Dedifferentiated amniotic fluid mesenchymal stem cell (primary cell): Measurements from ENCODE around the gene FLRT2.
A peak's percentile ranks its signal among the peaks of the same experiment; 100 is the strongest.

Experiments used
- DNase-seq: peaks from one replicate; pipeline ENCODE4 v3.0.0-alpha.2; 2016; ENCODE audit errors: extremely low spot score

FLRT2 gene

GRCh38 chr14:85596562-85596961 is 66.6 kb downstream of the FLRT2 start:
- no peak for DNase-seq

- no peak for DNase-seq
Measured at GRCh38 chr14:85597701-85598100, 67.8 kb downstream of the FLRT2 start.

GRCh38 chr14:85599939-85600338 is 70.0 kb downstream of the FLRT2 start:
- no peak for DNase-seq

- DNase-seq: no peak
Measured at GRCh38 chr14:85601246-85601645, 71.3 kb downstream of the FLRT2 start.

GRCh38 chr14:85601690-85602089 is 71.7 kb downstream of the FLRT2 start:
- DNase-seq: no peak

- DNase-seq: no peak
Measured at GRCh38 chr14:85602345-85602744, 72.4 kb downstream of the FLRT2 start.

- DNase-seq: no peak
Measured at GRCh38 chr14:85604021-85604420, 74.1 kb downstream of the FLRT2 start.

- DNase-seq: no peak
Measured at GRCh38 chr14:85604714-85605113, 74.8 kb downstream of the FLRT2 start.

- DNase-seq: peak; percentile 79
Measured at GRCh38 chr14:85607651-85608081, 77.7 kb downstream of the FLRT2 start.

- no peak for DNase-seq
Measured at GRCh38 chr14:85613496-85613895, 83.6 kb downstream of the FLRT2 start.

- DNase-seq: no peak
Measured at GRCh38 chr14:85616386-85616885, 86.5 kb downstream of the FLRT2 start.

- DNase-seq: no peak
Measured at GRCh38 chr14:85616886-85617285, 86.9 kb downstream of the FLRT2 start.

GRCh38 chr14:85617791-85618190 is 87.8 kb downstream of the FLRT2 start:
- DNase-seq: no peak

GRCh38 chr14:85618390-85618789 is 88.4 kb downstream of the FLRT2 start:
- DNase-seq: no peak

GRCh38 chr14:85618978-85619377 is 89.0 kb downstream of the FLRT2 start:
- DNase-seq: no peak

GRCh38 chr14:85619851-85620250 is 89.9 kb downstream of the FLRT2 start:
- no peak for DNase-seq

- DNase-seq: no peak
Measured at GRCh38 chr14:85620947-85621346, 91.0 kb downstream of the FLRT2 start.

- no peak for DNase-seq
Measured at GRCh38 chr14:85622106-85622505, 92.2 kb downstream of the FLRT2 start.

- no peak for DNase-seq
Measured at GRCh38 chr14:85622986-85623685, 93.2 kb downstream of the FLRT2 start.

GRCh38 chr14:85625925-85626585 is 96.1 kb downstream of the FLRT2 start:
- no peak for DNase-seq

GRCh38 chr14:85634205-85634604 is 104.3 kb downstream of the FLRT2 start:
- DNase-seq: peak; percentile 30

- no peak for DNase-seq
Measured at GRCh38 chr14:85644211-85644610, 114.3 kb downstream of the FLRT2 start.

GRCh38 chr14:85653029-85653428 is 123.1 kb downstream of the FLRT2 start:
- no peak for DNase-seq
